CD4-positive, alpha-beta T cell treated with Interleukin-21 for 1 hour (primary cell): ENCODE data around the gene SIX4.
"Not testable (repeated sequence)": the region's sequence is repeated elsewhere in the genome, so short reads cannot be mapped to it uniquely, and the experiment has no call there.

ENCODE experiments used
- DNase-seq: peaks from one replicate; pipeline ENCODE4 v3.0.0-alpha.2; 2020

Gene SIX4

GRCh38 chr14:60723907-60724618 is at the start of gene SIX4:
TSS of gene SIX4 (minus strand) at chr14:60724351. CDS start at chr14:60724074, 277 bp downstream.
- no peak for DNase-seq

GRCh38 chr14:60773558-60773957 is 49.4 kb upstream of the SIX4 start:
- DNase-seq, result no peak

DNA sequence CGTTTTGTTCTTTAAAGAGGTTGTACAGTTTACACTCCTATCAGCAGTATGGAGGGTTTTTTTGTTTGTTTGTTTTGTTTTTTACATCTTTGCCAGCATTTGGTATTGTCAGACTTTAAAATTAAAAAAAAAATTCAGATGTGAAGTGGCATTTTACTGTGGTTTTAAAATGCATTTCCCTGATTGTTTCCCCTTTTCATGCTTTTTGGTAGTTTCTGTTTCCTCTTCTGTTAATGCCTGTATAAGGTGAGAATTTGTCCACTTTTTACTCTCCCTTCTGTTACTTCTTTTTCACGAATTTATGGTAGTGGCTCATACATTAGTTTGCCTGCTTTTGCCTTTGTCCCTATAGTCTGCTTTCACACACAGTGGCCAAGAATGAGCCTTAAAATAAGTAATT is 47.0 kb upstream of the SIX4 start:
- DNase-seq, result no peak

DNA sequence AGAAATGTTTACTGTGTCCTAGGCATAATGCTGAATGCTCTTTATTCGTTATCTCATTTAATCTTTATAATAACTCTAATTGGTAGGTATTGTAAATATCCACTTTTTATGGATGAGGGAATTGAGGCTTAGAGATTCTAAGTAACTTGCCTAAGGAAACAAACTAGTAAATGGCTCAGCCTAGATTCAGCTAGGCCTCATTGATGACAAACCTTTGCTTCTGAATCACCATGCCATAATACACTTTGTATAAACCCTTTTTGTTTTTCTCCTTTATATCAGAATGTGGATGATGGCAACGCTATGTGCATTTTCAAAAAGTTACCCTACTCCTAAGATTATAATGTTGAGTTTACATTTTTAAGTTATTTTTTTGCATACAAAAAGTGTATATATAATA is 44.5 kb upstream of the SIX4 start:
- DNase-seq, result no peak

DNA sequence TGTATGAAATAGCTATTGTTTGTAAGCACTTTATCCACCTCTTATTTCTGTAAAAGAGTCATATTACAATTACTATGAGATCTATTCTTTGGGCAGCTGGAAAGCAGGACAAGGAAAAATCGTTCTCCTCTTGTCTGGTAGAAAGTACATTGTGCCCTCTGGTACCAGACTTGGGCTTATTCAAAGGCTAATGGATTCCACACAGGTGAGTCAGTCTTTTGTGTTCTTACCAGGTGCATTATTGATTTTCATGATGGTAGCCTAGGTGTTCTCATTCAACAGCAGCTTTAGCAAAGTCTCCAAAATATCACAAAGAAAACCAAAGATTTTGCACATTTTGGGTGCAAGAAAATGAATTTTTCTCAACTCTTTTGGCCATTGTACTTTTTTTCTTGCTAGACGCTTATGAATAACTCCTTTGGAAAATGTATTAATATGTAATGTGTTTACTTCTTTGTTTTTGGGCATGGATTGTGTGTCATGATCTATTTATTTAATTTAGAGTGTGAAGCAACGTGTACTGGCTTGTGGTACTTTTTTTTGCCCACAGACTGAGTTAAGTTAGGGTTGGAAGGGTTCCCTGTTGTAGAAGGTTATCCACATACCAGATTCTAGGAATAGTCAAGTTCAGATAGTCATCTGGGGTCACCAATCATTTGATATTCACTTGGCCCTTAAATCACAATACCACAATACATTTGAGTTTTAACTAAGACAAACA is 36.7 kb upstream of the SIX4 start:
- DNase-seq, result no peak

- no peak for DNase-seq
These were observed 36.1 kb upstream of the SIX4 start for GRCh38 chr14:60760209-60760608.

DNA sequence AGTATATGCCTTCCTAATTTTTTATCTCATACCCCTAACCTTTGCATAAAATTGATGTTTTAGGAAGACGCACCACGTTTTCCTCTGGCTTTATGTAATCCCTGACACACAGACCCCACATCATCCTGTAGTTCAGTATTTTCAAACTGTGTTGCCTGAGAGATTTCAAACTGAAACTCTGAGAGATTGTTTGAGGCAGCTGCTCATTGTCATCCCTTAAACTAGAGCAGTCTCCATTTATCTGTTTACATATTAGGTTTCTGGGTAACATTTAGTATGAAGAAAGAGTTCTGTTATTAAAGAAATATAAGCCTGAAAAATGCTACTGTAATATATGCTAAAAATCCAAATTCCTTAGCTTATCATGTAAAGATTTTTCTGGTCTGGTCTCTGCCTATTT is 34.7 kb upstream of the SIX4 start:
- DNase-seq, result no peak

GRCh38 chr14:60757567-60758002 is 33.4 kb upstream of the SIX4 start:
- no peak for DNase-seq

DNA sequence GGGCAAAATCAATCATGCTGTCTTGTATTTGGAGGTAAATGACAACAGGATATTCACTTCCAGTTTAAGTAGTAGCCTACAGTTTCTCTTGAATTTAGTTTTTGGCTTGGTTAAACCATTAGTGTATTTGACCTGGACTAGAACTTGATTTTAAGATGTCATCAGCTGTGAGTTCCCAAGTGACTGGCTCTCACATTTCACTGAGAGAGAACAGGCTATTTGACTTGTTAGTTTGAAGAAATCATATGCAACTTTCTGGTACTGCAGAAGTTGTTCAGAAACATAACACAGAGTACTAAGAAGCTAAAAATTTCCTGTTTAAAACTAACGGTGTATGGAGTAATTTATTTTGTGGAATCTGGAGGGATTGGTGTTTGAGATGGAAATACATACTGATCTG is 32.7 kb upstream of the SIX4 start:
- DNase-seq, result no peak

DNA sequence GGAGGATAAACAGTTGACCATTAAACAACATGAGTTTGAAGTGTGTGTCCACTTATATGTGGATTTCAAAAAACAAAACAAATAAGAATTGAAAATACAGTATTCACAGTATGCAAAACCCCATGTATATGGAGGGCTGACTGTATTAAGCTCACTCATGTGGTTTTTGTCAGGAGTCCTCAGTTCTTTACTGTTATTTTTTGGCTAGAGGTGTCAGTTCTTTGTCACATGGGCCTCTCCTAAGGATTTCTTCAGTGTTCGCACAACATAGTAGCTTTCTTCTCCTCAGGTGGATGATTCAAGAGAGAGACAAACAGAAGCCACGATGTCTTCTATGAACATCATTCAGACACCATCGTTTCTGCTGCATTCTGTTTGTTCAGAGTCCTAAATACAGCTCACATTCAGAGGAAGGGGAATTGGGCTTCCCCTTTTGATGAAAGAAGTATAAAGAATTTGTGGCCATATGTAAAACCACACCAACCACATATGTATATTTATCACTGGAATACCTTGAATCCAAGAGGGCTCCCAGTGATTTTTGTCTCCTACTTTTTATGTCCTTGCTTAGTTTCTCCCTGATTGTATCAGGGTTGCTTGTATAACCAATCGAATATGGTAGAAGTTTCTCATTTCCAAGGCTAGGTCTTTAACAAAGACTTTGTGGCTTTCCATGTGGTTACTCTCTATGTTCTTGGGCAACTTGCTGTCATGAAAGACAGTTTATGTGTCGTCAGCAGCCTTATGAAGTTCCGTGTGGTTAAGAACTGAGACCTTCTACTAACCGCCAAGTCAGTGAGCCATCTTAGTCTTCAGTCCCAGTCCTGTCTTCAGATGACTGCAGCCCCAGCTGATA is 29.3 kb upstream of the SIX4 start:
- peak; percentile 75 for DNase-seq

DNA sequence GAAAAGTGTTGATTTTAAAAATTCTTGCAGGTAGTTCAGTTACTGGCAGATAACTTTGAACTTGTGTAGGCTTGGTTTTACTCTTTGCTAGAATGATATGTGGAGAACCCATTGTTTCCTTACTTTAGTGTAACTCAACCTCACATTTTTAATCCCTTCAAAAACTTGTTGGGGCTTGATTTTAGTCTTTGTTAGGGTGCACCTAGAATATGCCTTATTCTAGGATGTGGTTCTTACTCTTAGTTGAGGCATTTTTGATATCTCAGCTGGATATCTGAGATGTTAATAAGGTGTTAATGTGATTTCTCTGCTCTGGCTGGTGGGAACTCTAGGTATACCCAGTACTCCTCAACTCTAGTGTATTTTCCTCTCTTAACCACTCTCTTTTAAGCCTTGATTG is 20.4 kb upstream of the SIX4 start:
- DNase-seq, result no peak

DNA sequence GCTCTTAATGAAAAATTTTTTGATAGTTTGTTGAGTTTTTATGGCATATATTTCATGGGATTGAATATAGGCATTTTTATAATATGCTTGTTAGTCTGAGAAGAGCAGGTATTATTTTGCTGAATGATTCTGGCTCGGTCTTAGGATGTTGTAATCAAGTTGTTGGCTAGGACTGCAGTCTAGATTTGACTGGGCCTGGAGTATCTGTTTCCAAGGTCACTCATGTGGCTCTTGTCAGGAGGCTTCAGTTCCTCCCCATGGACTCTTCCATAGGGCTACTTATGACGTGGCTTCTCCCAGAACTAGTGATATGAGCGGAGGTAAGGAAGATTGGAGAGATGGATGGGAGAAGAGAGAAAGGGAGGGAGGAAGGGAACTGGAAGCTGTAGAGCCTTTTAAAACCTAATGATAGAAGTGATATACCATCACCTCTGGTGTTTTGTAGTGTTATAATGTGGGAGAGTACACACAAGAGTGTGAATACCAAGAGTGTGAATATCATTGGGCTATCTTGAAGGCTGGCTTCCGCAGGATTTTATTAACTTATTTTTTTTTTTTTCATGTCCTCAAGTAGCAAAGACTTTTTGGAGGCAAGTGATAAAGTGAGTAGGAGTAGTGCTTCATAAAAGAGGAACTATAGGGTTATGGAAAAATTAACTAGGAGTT is 14.8 kb upstream of the SIX4 start:
- DNase-seq, result no peak

- DNase-seq, result no peak
These were observed 12.3 kb upstream of the SIX4 start for GRCh38 chr14:60736494-60736893.

DNA sequence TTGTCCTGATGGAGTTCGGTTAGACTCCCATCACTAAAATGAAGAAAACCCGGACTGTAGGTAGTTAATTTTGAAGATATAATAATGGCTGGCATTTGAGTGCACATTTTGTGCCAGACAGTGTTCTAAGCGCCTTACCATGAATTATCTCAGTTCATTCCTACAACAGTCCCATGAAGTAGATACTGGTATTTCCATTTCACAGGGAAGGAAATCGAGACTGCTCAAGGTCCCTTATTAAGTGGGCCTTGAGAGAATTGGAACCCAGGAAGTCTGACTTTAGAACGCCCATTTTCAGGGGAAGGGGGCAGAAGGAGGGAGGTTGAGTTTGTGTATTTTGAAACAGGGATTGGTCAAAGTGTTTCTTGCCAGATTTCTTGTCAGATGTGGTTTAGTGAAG is 11.3 kb upstream of the SIX4 start:
- DNase-seq, result no peak

DNA sequence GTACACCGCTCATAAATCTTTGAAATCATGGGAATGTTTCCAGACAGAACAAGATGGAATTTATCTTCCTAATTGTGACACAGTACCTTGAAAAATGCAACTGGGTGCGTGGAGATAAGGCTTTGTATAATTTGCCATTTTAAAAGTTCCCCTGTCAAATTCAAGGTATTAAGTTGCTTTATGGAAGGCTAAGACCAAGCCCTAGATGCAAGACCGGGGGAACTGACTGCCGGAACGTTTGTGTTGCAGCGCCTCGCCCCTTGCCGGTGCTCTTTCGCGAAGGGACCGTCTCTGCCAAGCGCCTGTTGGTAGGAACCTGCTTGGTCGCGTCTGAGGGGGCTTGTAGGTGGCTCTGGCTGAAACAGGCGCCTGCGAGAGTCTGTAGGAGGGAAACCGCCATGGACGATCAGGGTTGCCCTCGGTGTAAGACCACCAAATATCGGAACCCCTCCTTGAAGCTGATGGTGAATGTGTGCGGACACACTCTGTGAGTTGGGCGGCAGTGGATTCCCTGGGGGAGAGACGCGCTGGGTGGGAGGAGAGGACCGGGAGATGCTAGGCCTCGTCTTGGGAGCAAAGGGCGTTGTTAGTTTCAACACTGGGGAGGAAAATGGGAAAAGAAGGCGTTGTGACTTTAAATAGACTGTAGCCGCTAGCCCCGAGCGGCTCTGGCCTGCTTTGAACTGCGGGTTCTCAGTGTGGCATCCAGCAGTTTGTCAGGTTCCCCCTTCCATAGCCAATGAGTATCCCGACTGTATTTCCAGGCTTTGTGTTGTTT is 10.5 kb upstream of the SIX4 start, which contains the start of gene MNAT1:
Gene MNAT1 (plus strand): TSS at position 297 of the 778 bp plus-strand sequence. CDS start 102 bp downstream, at position 399.
- DNase-seq, result peak; percentile 77

DNA sequence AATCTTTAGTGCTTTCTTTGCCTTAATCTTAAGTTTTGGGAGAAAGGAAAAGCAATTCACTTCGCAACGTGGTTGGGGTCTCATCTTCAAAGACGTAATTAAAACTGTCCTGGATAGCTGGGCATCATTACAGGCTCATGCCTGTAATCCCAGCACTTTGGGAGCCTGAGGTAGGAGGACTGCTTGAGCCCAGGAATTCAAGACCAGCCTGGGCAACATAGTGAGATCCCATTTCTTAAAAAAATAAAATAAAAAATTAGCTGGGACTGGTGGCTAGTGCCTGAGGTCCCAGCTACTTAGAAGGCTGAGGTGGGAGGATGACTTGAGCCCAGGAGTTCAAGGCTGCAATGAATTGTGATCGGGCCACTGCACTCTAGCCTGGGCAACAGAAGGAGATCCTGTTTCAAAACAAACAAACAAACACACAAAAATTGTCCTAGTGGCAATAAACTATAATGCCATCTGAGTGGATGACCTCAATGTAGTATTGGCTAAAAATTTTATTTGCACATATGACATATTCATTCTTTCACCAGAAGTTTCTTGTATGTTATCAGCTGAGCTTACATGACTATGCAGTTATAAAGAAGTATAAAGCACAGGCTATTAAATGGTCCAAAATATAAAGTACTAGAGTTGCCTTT is 8.8 kb upstream of the SIX4 start:
- no peak for DNase-seq

DNA sequence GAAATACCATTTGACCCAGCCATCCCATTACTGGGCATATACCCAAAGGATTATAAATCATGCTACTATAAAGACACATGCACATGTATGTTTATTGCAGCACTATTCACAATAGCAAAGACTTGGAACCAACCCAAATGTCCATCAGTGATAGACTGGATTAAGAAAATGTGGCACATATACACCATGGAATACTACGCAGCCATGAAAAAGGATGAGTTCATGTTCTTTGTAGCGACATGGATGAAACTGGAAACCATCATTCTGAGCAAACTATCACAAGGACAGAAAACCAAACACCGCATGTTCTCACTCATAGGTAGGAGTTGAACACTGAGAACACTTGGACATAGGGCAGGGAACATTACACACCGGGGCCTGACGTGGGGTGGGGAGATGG is 7.1 kb upstream of the SIX4 start:
- not testable (repeated sequence) for DNase-seq

DNA sequence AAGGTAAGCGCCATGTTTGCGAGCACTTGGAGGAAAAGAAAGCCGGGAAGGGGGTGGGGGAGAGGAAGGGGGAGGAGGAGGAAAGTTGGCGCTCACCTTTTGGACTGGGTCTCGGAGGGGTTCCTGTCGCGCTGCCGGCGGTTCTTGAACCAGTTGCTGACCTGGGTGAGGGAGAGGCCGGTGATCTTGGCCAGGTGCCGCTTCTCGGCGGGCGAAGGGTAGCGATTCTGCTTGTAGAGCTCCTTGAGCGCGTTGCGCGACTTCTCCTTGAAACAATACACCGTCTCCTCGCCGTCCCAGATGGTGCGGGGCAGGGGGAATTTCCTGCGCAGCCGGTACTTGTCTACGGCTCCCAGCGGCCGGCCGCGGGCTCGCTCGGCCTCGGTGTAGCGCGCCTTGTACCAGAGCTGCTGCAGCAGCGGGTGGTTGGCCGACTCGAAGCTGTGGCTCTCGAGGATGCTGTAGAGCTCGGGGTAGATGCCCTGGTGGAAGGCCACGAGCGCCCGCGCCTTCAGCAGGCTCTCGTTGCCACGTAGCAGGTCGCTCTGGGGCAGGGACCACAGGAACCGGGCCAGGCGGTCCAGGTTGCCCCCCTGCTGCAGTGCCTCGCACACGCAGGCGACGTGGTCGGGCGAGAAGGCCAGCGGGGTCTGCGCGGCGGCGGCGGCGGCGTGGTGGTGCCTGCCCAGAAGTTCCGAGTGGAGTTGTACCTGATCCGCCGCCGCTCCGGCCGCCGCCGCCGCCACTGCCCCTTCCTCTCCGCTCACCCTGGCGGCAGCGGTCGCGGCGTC is 840 bp downstream of the SIX4 start:
- no peak for DNase-seq

DNA sequence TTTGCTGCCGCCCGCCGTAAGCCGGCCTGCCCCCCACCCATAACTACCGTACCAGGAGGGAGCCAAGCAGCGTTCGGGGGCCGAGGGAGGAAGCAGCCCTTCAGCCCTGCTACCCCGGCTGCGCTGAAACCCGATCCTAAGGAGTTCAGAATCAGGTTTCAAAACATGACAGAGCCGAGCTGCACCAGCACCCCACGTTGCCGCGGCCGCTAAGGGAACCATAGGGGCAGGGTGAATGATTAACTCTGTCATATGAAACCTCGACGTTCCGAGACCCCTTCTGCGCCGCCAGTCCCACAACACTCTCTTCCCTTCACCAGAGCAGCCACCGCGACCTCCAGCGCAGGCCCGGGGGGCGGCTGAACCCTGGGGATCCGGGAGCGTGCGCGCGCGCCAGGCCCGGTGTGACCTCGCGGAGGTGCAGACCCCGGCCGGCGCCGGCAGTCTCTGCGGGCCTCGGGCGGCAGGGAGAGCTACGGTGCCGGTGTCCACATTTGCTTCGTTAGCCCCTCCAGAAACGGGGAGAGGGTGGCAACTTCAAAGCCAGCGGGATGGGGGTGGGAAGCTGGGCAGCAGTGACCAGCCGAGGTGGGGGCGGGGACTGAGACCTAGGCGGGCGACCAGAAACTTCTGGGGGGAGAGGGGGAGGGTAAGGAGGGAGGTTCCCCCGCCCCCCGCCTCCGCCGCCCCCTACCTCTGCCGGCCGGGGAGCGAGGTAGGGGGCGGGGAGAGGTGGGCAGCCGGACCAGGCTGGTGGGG is 1.6 kb downstream of the SIX4 start:
- DNase-seq, result no peak

- DNase-seq, result no peak
These were observed 2.1 kb downstream of the SIX4 start for GRCh38 chr14:60722107-60722356.
